ENCODE data around the gene LSG1. TPM values are rescaled to one million over a fixed set of nuclear protein-coding genes. Genes with fewer than 3 reads are reported as not detected.

Gene LSG1
- total RNA-seq, 1 experiment from 2014 or later: 81.3 TPM

- TF ChIP-seq EZH2 (IDR thresholded peaks at IDR 0.05; ENCODE audit: borderline replicate concordance, low read depth, low read length, poor library complexity, severe bottlenecking) (no peak), CTCF (conservative IDR thresholded peaks at IDR 0.05; ENCODE audit: low read depth, low read length) (no peak)
- no peaks in the 10 kb centered on the region for H3K4me1 ChIP-seq (ENCODE audit: insufficient read depth, low read length, poor library complexity, severe bottlenecking)
- CTCF ChIA-PET: no interaction called here
- POLR2A ChIA-PET (ENCODE audit: low non-redundant PET): interaction anchor here (0.6 kb wide), 1 partner anchor 406 kb away, joined by 3 read pairs; no protein-coding TSS in a partner anchor
- intact Hi-C loops (cut with micrococcal nuclease; ENCODE audit: unreplicated experiment): no loop called here
- no TSS peak for BruUV-seq (replicated peaks)
- no peaks in the 10 kb centered on the region for H3K9me3 ChIP-seq (ENCODE audit: low read depth, low read length, poor library complexity, severe bottlenecking)
- DNase-seq (ENCODE audit: low spot score): no peak
- no peak overlapping the region for H3K4me3 ChIP-seq (ENCODE audit: low read depth, low read length, poor library complexity, severe bottlenecking)
- no peak overlapping the region for H3K27ac ChIP-seq (ENCODE audit: low read depth, low read length, poor library complexity, severe bottlenecking)
- H3K27me3 ChIP-seq (replicated peaks; ENCODE audit: insufficient read depth, low read depth, low read length, poor library complexity): no peaks in the 10 kb centered on the region
- H3K36me3 ChIP-seq (ENCODE audit: insufficient read depth, low read length, poor library complexity, severe bottlenecking): peaks cover 17% of the 10 kb centered on the region
Observed at GRCh38 chr3:194624956-194625355, 47.0 kb downstream of the LSG1 start.

- Histone ChIP-seq H3K9me3 (ENCODE audit: low read depth, low read length, poor library complexity, severe bottlenecking) (no peaks in the 10 kb centered on the region), H3K4me3 (ENCODE audit: low read depth, low read length, poor library complexity, severe bottlenecking) (no peak overlapping the region), H3K36me3 (ENCODE audit: insufficient read depth, low read length, poor library complexity, severe bottlenecking) (peaks cover 12% of the 10 kb centered on the region), H3K27me3 (replicated peaks; ENCODE audit: insufficient read depth, low read depth, low read length, poor library complexity) (no peaks in the 10 kb centered on the region), H3K4me1 (ENCODE audit: insufficient read depth, low read length, poor library complexity, severe bottlenecking) (no peaks in the 10 kb centered on the region), H3K27ac (ENCODE audit: low read depth, low read length, poor library complexity, severe bottlenecking) (no peak overlapping the region)
- DNase-seq (ENCODE audit: low spot score): no peak
- BruUV-seq (replicated peaks): no TSS peak
- TF ChIP-seq EZH2 (IDR thresholded peaks at IDR 0.05; ENCODE audit: borderline replicate concordance, low read depth, low read length, poor library complexity, severe bottlenecking) (no peak), CTCF (conservative IDR thresholded peaks at IDR 0.05; ENCODE audit: low read depth, low read length) (no peak)
- CTCF ChIA-PET: no interaction called here
- intact Hi-C loops (cut with micrococcal nuclease; ENCODE audit: unreplicated experiment): no loop called here
- POLR2A ChIA-PET (ENCODE audit: low non-redundant PET): no interaction called here
Observed at GRCh38 chr3:194623449-194624290, 48.3 kb downstream of the LSG1 start.

- Histone ChIP-seq H3K9me3 (ENCODE audit: low read depth, low read length, poor library complexity, severe bottlenecking) (no peaks in the 10 kb centered on the region), H3K4me1 (ENCODE audit: insufficient read depth, low read length, poor library complexity, severe bottlenecking) (no peaks in the 10 kb centered on the region), H3K27me3 (replicated peaks; ENCODE audit: insufficient read depth, low read depth, low read length, poor library complexity) (no peaks in the 10 kb centered on the region), H3K27ac (ENCODE audit: low read depth, low read length, poor library complexity, severe bottlenecking) (no peak overlapping the region), H3K4me3 (ENCODE audit: low read depth, low read length, poor library complexity, severe bottlenecking) (no peak overlapping the region), H3K36me3 (ENCODE audit: insufficient read depth, low read length, poor library complexity, severe bottlenecking) (peaks cover 9% of the 10 kb centered on the region)
- intact Hi-C loops (cut with micrococcal nuclease; ENCODE audit: unreplicated experiment): no loop called here
- BruUV-seq (replicated peaks): no TSS peak
- CTCF ChIA-PET: no interaction called here
- TF ChIP-seq CTCF (conservative IDR thresholded peaks at IDR 0.05; ENCODE audit: low read depth, low read length) (no peak), EZH2 (IDR thresholded peaks at IDR 0.05; ENCODE audit: borderline replicate concordance, low read depth, low read length, poor library complexity, severe bottlenecking) (no peak)
- POLR2A ChIA-PET (ENCODE audit: low non-redundant PET): no interaction called here
- no peak for DNase-seq (ENCODE audit: low spot score)
Observed at GRCh38 chr3:194622621-194623340, 49.2 kb downstream of the LSG1 start.
